ENCODE measurements around the gene PCSK5. TPM values are rescaled to one million over a fixed set of nuclear protein-coding genes. Genes with fewer than 3 reads are reported as not detected.

PCSK5 gene
- total RNA-seq, 1 experiment from 2014 or later, result 7.5 TPM

DNA sequence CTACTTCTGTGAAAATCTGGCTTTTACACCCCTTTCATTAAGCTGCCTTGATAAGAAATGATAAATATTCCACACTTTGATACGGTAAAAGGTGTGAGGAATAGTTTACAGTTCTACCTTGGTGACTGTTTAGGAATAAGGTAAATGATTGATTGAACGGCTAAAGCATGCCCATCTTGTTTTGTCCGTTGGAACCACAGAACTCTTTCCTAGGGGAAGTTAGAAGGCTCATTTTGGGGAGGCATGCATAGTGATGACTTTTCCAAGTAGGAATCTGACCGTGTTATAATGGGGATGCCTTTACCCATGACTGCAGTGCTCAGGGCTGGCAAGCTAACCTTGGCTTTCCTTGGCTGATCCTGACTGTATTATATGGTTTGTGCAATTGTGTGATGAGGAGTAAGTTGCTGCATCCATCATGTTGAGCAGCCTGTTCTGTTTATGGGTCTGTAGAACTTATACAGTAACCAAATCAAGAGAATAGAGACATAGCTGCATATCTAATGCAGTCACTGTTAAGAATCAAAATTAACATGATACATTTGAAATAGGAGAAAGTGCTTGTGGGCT, 24.5 kb downstream of the PCSK5 start:
- Histone ChIP-seq H4K20me1 (ENCODE audit: control insufficient read depth, insufficient read depth, insufficient read length) (no peaks in the 10 kb centered on the region), H4K91ac (ENCODE audit: insufficient read length, low read depth, low read length) (no peak overlapping the region), H4K5ac (ENCODE audit: insufficient read length, low read depth, low read length) (no peak overlapping the region), H3K23ac (ENCODE audit: insufficient read length, low read depth, low read length) (no peak overlapping the region), H3K9me3 (ENCODE audit: control insufficient read depth, low read depth, low read length) (no peaks in the 10 kb centered on the region), H3K4me1 (ENCODE audit: insufficient read depth, low read length) (peaks cover 3% of the 10 kb centered on the region; the same call in 1 of the 2 replicates), H2BK5ac (ENCODE audit: insufficient read length, low read length) (no peak overlapping the region), H3T11ph (ENCODE audit: low read length) (no peak overlapping the region), H2AFZ (ENCODE audit: low read length) (no peak overlapping the region), H3K9ac (ENCODE audit: extremely low read depth, insufficient read length, low read length) (no peak overlapping the region), H3K14ac (ENCODE audit: insufficient read depth, low read length) (no peak overlapping the region), H3K4ac (ENCODE audit: low read depth, low read length) (no peak overlapping the region), H4K8ac (replicated peaks; ENCODE audit: insufficient read length, low read depth, low read length) (no peak overlapping the region), H3K79me1 (ENCODE audit: insufficient read depth, low read depth, low read length, poor library complexity, severe bottlenecking) (no peaks in the 10 kb centered on the region), H2BK120ac (ENCODE audit: low read depth, low read length, poor library complexity, severe bottlenecking) (no peak overlapping the region), H3K79me2 (ENCODE audit: insufficient read depth, low read length) (peaks cover 7% of the 10 kb centered on the region; the same call in 1 of the 2 replicates), H2AK5ac (ENCODE audit: insufficient read length, low read length) (no peak overlapping the region), H2BK20ac (ENCODE audit: low read depth, low read length, poor library complexity, severe bottlenecking) (no peak overlapping the region), H3K18ac (ENCODE audit: insufficient read length, low read depth, low read length) (no peak overlapping the region), H3K27ac (ENCODE audit: insufficient read length, low read depth, low read length) (no peak overlapping the region), H2BK15ac (ENCODE audit: low read depth, low read length) (no peak overlapping the region), H3K23me2 (ENCODE audit: insufficient read length, low read depth, low read length, poor library complexity, severe bottlenecking) (no peaks in the 10 kb centered on the region), H3K27me3 (ENCODE audit: insufficient read depth, low read length) (no peaks in the 10 kb centered on the region), H3K4me2 (ENCODE audit: insufficient read depth, insufficient read length, low read length) (no peak overlapping the region), H2BK12ac (ENCODE audit: insufficient read length, low read depth, low read length) (no peak overlapping the region), H3K56ac (ENCODE audit: insufficient read length, low read depth, low read length) (no peak overlapping the region)
- Mint-ChIP-seq H3K27ac (no peak overlapping the region), H3K36me3 (ENCODE audit: insufficient read depth in 1 of 3, low read depth in 3 of 3) (no peaks in the 10 kb centered on the region; a peak in 1 of 7 replicates), H3K4me1 (peaks cover 7 to 12% of the 10 kb centered on the region in 2 experiments), H3K4me3 (no peak overlapping the region), H3K9me3 (no peaks in the 10 kb centered on the region), H3K27me3 (ENCODE audit: low read depth) (no peaks in the 10 kb centered on the region)
- WGBS (ENCODE audit: extremely low coverage, insufficient read length, low lambda C conversion rate), result no CpG with 5 or more reads among the region's 4 CpGs
- no peak for DNase-seq
- TF ChIP-seq, protein P1, sequence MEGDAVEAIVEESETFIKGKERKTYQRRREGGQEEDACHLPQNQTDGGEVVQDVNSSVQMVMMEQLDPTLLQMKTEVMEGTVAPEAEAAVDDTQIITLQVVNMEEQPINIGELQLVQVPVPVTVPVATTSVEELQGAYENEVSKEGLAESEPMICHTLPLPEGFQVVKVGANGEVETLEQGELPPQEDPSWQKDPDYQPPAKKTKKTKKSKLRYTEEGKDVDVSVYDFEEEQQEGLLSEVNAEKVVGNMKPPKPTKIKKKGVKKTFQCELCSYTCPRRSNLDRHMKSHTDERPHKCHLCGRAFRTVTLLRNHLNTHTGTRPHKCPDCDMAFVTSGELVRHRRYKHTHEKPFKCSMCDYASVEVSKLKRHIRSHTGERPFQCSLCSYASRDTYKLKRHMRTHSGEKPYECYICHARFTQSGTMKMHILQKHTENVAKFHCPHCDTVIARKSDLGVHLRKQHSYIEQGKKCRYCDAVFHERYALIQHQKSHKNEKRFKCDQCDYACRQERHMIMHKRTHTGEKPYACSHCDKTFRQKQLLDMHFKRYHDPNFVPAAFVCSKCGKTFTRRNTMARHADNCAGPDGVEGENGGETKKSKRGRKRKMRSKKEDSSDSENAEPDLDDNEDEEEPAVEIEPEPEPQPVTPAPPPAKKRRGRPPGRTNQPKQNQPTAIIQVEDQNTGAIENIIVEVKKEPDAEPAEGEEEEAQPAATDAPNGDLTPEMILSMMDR (conservative IDR thresholded peaks at IDR 0.05), result no peak

All from H9 (cell line).